Measurements from ENCODE around the gene SCAMP2. TPM values are rescaled to one million over a fixed set of nuclear protein-coding genes. Genes with fewer than 3 reads are reported as not detected.
"Not testable (repeated sequence)": the region's sequence is repeated elsewhere in the genome, so short reads cannot be mapped to it uniquely, and the experiment has no call there.

SCAMP2 gene
- total RNA-seq (10 to 100 TPM; 33.3 to 49.0 (median 34.3) TPM), polyA plus RNA-seq (10 to 100 TPM; 21.4 to 31.7 TPM)

GRCh38 chr15:74873036-74873755 lies at the start of gene SCAMP2:
TSS of gene SCAMP2 (minus strand) at chr15:74873365. CDS start at chr15:74873255, 110 bp downstream.
- intact Hi-C loops (cut with DNase I), result no loop called here
- no peak for FAIRE-seq
- 0 to 1% methylated on average over 41 to 51 of the region's 52 CpGs for WGBS, 2 donors
- peak; percentile 96 to 98 (median 98) for ATAC-seq
- Histone ChIP-seq H3K27me3 (no peaks in the 10 kb centered on the region), H3K36me3 (no peaks in the 10 kb centered on the region), H3K9me3 (no peaks in the 10 kb centered on the region), H3K4me3 (peak within 1 kb of the TSS; percentile 60 to 73 (median 68)), H3K4me1 (peaks cover 14 to 40% (median 22%) of the 10 kb centered on the region in 3 donors), H3K27ac (peak within 1 kb of the TSS; percentile 87 to 92 (median 88))
- TF ChIP-seq CTCF (IDR thresholded peaks at IDR 0.05), result no peak
- DNase-seq, result peak; percentile 90 to 96 (median 92)

GRCh38 chr15:74920456-74920855 lies 47.3 kb upstream of the SCAMP2 start:
- H3K27ac ChIP-seq, result no peak overlapping the region
- H3K9me3 ChIP-seq, result no peaks in the 10 kb centered on the region
- no peak overlapping the region for H3K4me3 ChIP-seq
- H3K36me3 ChIP-seq, result peaks cover 0 to 68% (median 16%) of the 10 kb centered on the region in 3 donors
- intact Hi-C loops (cut with DNase I), result no loop called here
- WGBS, 2 donors, result 86 to 88% methylated on average over 8 of the region's 8 CpGs
- DNase-seq (peak in 1 of 6 donors; percentile 26), FAIRE-seq (no peak), ATAC-seq (peak in 1 of 4 donors; percentile 32)
- TF ChIP-seq CTCF (IDR thresholded peaks at IDR 0.05), result no peak
- H3K27me3 ChIP-seq, result no peaks in the 10 kb centered on the region
- H3K4me1 ChIP-seq, result no peaks in the 10 kb centered on the region

- peaks cover 0 to 64% (median 11%) of the 10 kb centered on the region in 3 donors for H3K36me3 ChIP-seq
- no peak for TF ChIP-seq CTCF (IDR thresholded peaks at IDR 0.05)
Observed at GRCh38 chr15:74917676-74918075, 44.5 kb upstream of the SCAMP2 start.

GRCh38 chr15:74913799-74914198 lies 40.6 kb upstream of the SCAMP2 start:
- WGBS, 2 donors, result 93 to 96% methylated on average over 8 of the region's 8 CpGs
- H3K36me3 ChIP-seq, result peaks cover 0 to 27% (median 6%) of the 10 kb centered on the region in 3 donors
- not testable (repeated sequence) for H3K4me3 ChIP-seq

More at GRCh38 chr15:74917676-74918075, 44.5 kb upstream of the SCAMP2 start:
- no peaks in the 10 kb centered on the region for H3K4me1 ChIP-seq
- no peak overlapping the region for H3K27ac ChIP-seq
- H3K4me3 ChIP-seq, result no peak overlapping the region
- H3K27me3 ChIP-seq, result no peaks in the 10 kb centered on the region
- H3K9me3 ChIP-seq, result no peaks in the 10 kb centered on the region
- intact Hi-C loops (cut with DNase I), result no loop called here
- 88 to 89% methylated on average over 6 of the region's 6 CpGs for WGBS, 2 donors
- DNase-seq (peak in 1 of 6 donors; percentile 6), ATAC-seq (no peak), FAIRE-seq (no peak)

GRCh38 chr15:74913041-74913440 lies 39.9 kb upstream of the SCAMP2 start:
- Histone ChIP-seq H3K9me3 (no peaks in the 10 kb centered on the region), H3K27me3 (no peaks in the 10 kb centered on the region), H3K27ac (no peak overlapping the region), H3K4me3 (no peak overlapping the region), H3K4me1 (no peaks in the 10 kb centered on the region), H3K36me3 (peaks cover 0 to 21% (median 6%) of the 10 kb centered on the region in 3 donors)
- TF ChIP-seq CTCF (IDR thresholded peaks at IDR 0.05), result no peak
- WGBS, 2 donors, result 94 to 98% methylated on average over 9 of the region's 9 CpGs
- ATAC-seq, result no peak
- no peak for DNase-seq
- intact Hi-C loops (cut with DNase I), result no loop called here
- no peak for FAIRE-seq

More at GRCh38 chr15:74913799-74914198, 40.6 kb upstream of the SCAMP2 start:
- H3K27ac ChIP-seq; FAIRE-seq; H3K4me1 ChIP-seq; intact Hi-C loops (cut with DNase I); ATAC-seq; H3K9me3 ChIP-seq; H3K27me3 ChIP-seq: not testable (repeated sequence)
- peak in 1 of 6 donors; percentile 3 for DNase-seq

Measured in pancreas (tissue), 10 donors.